Rectal smooth muscle tissue (tissue), 1 donor: ENCODE measurements around the gene NLRP6.
A peak's percentile ranks its signal among the peaks of the same experiment; 100 is the strongest.

Experiments used
- H3K27ac ChIP-seq: one replicate; pipeline ENCODE4 v1.7.0; 2013; ENCODE audit warnings: low read depth, low read length, inconsistent platforms
- H3K27me3 ChIP-seq: one replicate; pipeline ENCODE4 v1.7.0; 2013; ENCODE audit warnings: low read length; ENCODE audit not compliant: control insufficient read depth, insufficient read depth
- H3K36me3 ChIP-seq: one replicate; pipeline ENCODE4 v1.7.0; 2013; ENCODE audit warnings: low read length; ENCODE audit not compliant: control insufficient read depth, insufficient read depth
- H3K4me1 ChIP-seq: one replicate; pipeline ENCODE4 v1.7.0; 2013; ENCODE audit warnings: low read length; ENCODE audit not compliant: control insufficient read depth, insufficient read depth
- H3K4me3 ChIP-seq: one replicate; pipeline ENCODE4 v1.7.0; 2013; ENCODE audit warnings: low read length
- H3K9ac ChIP-seq: one replicate; pipeline ENCODE4 v1.7.0; 2013; ENCODE audit warnings: low read length

NLRP6 gene

DNA sequence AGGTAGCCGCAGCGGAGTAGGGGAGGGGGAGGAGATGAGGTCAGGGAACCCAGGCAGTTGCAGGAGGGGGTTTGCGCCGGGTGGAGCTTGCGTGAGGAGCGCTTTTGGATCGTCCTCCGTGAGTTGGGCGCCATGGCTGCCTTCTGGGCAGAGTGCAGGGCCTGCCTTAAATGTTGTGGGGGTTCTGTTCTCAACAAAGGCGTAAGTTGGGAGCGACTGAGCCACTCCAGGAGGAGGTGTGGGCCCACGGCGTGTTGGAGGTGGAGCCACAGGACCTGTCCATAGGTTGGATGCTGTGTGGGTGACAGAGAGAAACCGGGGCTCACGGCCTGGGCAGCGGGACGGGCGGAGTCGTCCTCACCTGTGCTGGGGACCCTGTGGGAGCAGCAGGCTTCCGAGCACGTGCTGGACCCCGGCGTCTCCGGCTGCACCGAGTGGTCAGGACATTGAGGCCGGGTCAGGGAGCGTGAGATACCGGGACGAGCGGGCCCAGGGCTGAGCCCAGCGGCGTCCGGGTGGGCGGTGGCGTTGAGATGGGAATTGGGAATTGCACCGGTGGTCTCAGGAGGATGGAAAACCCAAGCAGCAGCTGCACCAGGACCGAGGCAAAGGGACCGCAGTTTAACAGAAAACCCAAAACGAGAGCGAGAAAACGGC, 9.7 kb downstream of the NLRP6 start:
- Histone ChIP-seq H3K27ac (no peak overlapping the region), H3K27me3 (peaks cover 24% of the 10 kb centered on the region), H3K4me1 (no peaks in the 10 kb centered on the region), H3K36me3 (no peaks in the 10 kb centered on the region), H3K4me3 (peak overlapping the region; percentile 66), H3K9ac (no peak overlapping the region)

GRCh38 chr11:288478-289397, 10.5 kb downstream of the NLRP6 start, which contains the start of gene PGGHG:
Gene PGGHG, plus strand, starts transcription at chr11:289126. Its CDS starts 691 bp downstream, at chr11:289817.
- Histone ChIP-seq H3K36me3 (no peaks in the 10 kb centered on the region), H3K27me3 (peaks cover 24% of the 10 kb centered on the region), H3K4me1 (no peaks in the 10 kb centered on the region), H3K27ac (no peak within 1 kb of the TSS), H3K4me3 (peak within 1 kb of the TSS; percentile 66), H3K9ac (no peak within 1 kb of the TSS)

- Histone ChIP-seq H3K9ac (no peak overlapping the region), H3K36me3 (no peaks in the 10 kb centered on the region), H3K4me1 (no peaks in the 10 kb centered on the region), H3K4me3 (peak overlapping the region; percentile 41), H3K27me3 (peaks cover 19% of the 10 kb centered on the region), H3K27ac (no peak overlapping the region)
Observed at GRCh38 chr11:289398-289711, 11.1 kb downstream of the NLRP6 start.

DNA sequence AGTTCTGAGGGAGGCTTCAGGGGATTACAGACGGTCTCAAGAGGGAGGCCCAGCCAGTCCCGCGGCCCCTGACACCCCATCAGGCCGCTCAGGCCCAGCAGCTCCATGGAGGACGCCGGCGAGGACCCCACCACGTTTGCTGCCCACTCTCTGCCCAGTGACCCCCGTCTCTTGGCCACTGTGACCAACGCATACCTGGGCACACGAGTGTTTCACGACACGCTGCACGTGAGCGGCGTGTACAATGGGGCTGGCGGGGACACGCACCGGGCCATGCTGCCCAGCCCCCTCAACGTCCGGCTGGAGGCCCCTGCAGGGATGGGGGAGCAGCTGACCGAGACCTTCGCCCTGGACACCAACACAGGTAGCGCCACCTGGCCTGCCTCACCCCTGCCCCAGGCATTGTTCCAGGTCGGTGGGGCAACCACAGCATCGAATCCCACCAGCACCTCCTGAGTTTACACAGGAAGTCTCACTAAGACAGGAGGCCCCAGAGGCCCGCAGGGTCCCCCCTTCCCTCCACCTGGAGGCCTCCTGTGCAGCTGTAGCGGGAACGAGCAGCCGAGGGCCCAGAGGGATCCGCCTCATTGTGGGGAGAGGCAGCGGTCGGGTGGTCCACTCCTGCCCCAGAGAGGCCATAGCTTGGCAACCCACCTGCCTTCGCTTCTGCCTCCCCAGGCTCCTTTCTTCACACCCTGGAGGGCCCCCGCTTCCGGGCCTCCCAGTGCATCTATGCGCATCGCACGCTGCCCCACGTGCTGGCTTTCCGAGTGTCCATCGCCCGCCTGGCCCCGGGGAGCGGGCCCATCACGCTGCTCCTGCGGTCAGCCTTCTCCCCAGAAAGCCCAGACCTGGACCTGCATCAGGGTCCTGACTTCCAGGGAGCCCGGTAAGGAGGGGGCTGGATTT, 11.8 kb downstream of the NLRP6 start:
- Histone ChIP-seq H3K9ac (no peak overlapping the region), H3K27ac (no peak overlapping the region), H3K27me3 (peaks cover 18% of the 10 kb centered on the region), H3K36me3 (no peaks in the 10 kb centered on the region), H3K4me3 (peak overlapping the region; percentile 24), H3K4me1 (no peaks in the 10 kb centered on the region)

DNA sequence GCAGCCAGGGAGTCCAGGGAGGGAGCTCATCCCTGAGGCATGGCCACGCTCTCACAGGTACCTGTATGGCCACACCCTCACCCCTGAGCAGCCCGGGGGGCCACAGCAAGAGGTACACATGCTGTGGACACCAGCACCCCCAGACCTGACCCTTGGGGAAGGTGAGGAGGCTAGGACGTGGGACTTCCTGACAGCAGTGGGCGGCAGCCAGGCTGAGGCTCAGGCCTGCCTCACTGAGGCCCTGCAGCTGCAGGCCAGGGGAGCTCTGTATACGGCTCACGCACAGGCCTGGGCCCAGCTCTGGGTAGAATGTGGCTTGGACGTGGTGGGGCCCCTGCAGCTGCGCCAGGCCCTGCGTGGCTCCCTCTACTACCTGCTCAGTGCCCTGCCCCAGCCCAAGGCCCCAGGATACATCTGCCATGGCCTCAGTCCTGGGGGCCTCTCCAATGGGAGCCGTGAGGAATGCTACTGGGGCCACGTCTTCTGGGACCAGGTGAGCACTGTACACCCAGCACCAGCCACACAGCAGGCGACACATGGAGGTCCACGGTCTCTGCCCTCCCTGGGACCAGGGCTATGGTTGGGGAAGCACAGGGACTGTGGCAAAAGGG, 12.5 kb downstream of the NLRP6 start:
- Histone ChIP-seq H3K36me3 (no peaks in the 10 kb centered on the region), H3K4me1 (no peaks in the 10 kb centered on the region), H3K4me3 (no peak overlapping the region), H3K27me3 (peaks cover 16% of the 10 kb centered on the region), H3K27ac (no peak overlapping the region), H3K9ac (no peak overlapping the region)

DNA sequence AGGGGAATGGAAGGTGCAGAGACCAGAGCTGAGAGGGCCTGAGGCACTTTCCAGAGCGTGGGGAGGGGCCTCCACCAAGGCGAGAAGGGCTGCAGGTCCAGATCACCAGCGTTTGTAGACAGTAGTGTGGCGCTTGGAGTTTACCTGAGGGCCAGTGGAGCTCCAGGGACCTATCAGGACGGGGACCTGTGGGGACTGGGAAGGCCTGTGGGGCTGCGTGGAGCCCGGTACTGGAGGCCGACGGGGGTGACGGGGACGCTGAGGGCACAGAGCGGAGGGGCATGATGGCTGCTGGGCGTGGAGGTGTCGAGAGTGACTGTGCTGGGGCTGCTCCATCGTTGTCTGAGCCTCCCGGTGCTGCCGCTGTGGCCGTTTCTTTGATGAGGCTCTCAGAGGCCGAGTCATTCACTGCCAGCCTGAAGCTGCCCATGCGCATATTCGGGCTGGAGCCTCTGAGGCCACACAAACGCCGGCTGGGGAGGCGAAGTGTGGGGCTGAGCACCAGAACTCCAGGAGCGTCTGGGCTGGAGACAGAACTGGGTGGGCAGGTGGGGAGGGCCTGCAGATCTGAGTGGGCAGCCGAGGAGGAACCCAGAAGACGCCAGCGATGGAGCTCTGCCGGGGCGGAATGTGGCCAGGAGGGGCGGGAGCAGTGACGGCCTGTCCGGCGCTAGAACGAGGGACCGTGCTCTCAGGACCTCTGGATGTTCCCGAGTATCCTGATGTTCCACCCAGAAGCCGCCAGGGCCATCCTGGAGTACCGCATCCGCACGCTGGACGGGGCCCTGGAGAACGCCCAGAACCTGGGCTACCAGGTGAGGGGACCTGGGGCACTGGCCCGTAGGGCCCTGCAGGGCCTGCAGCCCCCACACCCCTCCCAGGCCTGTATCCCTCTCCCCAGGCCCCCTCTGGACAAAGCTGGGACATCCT, 13.3 kb downstream of the NLRP6 start:
- Histone ChIP-seq H3K4me1 (no peaks in the 10 kb centered on the region), H3K9ac (no peak overlapping the region), H3K27me3 (peaks cover 19% of the 10 kb centered on the region), H3K4me3 (no peak overlapping the region), H3K27ac (no peak overlapping the region), H3K36me3 (no peaks in the 10 kb centered on the region)

GRCh38 chr11:292211-293121, 14.3 kb downstream of the NLRP6 start:
- H3K36me3 ChIP-seq: no peaks in the 10 kb centered on the region
- H3K27ac ChIP-seq: no peak overlapping the region
- H3K4me1 ChIP-seq: no peaks in the 10 kb centered on the region
- peaks cover 19% of the 10 kb centered on the region for H3K27me3 ChIP-seq
- H3K9ac ChIP-seq: no peak overlapping the region
- H3K4me3 ChIP-seq: no peak overlapping the region

DNA sequence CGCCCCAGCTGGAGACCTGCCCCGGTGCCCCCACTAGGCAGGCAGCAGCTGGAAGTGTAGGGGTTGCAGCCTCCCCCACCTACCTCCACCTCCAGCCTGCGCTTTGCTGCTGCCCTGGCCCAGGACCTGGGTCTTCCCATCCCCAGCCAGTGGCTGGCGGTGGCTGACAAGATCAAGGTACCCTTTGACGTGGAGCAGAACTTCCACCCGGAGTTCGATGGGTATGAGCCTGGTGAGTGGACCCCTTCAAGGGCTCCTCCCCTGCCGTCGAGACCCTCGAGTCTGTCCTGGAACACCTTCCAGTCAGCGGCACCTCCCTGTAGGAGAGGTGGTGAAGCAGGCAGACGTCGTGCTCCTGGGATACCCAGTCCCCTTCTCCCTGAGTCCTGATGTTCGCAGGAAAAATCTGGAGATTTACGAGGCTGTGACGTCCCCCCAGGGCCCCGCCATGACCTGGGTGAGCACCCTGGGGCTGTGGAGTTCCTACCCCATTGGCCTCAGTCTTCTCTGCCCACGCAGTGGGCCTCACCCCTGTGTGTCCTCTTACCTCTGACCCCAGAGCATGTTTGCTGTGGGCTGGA, 15.2 kb downstream of the NLRP6 start:
- Histone ChIP-seq H3K4me1 (no peaks in the 10 kb centered on the region), H3K9ac (no peak overlapping the region), H3K36me3 (no peaks in the 10 kb centered on the region), H3K27ac (no peak overlapping the region), H3K27me3 (peaks cover 12% of the 10 kb centered on the region), H3K4me3 (no peak overlapping the region)

- Histone ChIP-seq H3K36me3 (no peaks in the 10 kb centered on the region), H3K27me3 (peaks cover 15% of the 10 kb centered on the region), H3K4me1 (no peaks in the 10 kb centered on the region), H3K4me3 (no peak overlapping the region), H3K27ac (no peak overlapping the region), H3K9ac (no peak overlapping the region)
Observed at GRCh38 chr11:293852-294661, 15.8 kb downstream of the NLRP6 start.

- H3K4me3 ChIP-seq: no peak overlapping the region
- no peak overlapping the region for H3K27ac ChIP-seq
- no peak overlapping the region for H3K9ac ChIP-seq
- H3K27me3 ChIP-seq: peaks cover 19% of the 10 kb centered on the region
- no peaks in the 10 kb centered on the region for H3K4me1 ChIP-seq
- no peaks in the 10 kb centered on the region for H3K36me3 ChIP-seq
Observed at GRCh38 chr11:294780-295179, 16.6 kb downstream of the NLRP6 start.
